SK-MEL-5 (cell line): Measurements from ENCODE around the gene ENAH. TPM values are rescaled to one million over a fixed set of nuclear protein-coding genes. Genes with fewer than 3 reads are reported as not detected.

ENCODE experiments used
- DNase-seq: peaks from one replicate; pipeline ENCODE4 v3.0.0-alpha.2; 2016; ENCODE audit warnings: low read depth, low spot score
- in situ Hi-C: cut with HindIII; loops from 2 replicates; pipeline ENCODE4 v1.10.0; 2016; ENCODE audit warnings: low sequenced_read_pairs, high pct_unique_total_duplicates, low pct_unique_long_range_greater_than_20kb
- total RNA-seq: library from RNA; depleted of rRNA; stranded (reverse); fragments of >200 nt; shearing (Covaris generic); gene quantifications from 2 replicates; pipeline ENCODE4 v1.2.3, GENCODE V29; 2014

The ENAH gene
- total RNA-seq, 1 experiment from 2014 or later: 113 TPM

GRCh38 chr1:225465793-225466517 lies 187.0 kb downstream of the ENAH start:
- in situ Hi-C loops: no loop called here
- no peak for DNase-seq

GRCh38 chr1:225464851-225465792 lies 187.8 kb downstream of the ENAH start:
- in situ Hi-C loops: no loop called here
- peak; percentile 99 for DNase-seq

DNA sequence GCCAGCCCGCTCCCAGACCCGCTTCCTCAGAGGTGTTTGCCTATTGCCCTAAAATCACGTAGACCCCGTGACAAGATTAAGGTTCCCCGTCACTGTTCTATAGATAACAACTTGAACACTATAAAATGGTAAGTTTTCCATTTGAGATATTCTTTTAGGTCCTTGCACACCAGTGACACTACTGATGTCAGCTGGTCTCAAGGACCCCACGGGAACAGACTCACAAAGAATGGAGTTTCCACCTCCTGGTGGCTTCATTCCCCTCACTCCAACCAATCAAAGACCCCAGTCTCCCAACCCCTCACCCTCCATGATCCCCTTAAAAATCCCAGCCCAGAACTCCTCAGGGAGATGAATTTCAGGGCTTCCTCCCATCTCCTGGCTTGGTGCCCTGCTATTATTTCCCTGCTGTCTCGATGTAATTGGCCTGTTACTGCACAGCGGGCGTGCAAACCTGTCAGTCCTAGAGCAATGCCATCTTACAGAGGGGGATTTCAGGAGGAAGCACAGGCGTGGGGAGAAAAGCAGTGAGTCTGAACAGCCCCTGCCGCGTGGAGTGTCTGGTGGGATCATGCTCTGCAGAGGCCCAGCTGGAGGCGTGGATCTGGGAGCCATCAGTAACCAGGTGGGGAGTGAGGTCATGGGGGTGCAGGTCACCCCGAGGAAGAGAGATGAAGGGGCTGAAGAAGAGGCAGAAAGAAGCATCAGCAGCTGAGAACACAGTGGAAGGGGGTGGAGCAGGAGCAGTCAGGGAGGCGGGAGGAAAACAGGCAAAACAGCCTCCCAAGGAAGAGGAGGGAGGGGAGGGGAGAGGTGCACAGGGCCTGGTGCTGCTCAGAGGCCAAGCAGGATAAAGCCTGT lies 190.0 kb downstream of the ENAH start:
- DNase-seq: no peak
- in situ Hi-C loops: no loop called here

- no peak for DNase-seq
- in situ Hi-C loops: no loop called here
Observed at GRCh38 chr1:225462429-225462713, 190.6 kb downstream of the ENAH start.

DNA sequence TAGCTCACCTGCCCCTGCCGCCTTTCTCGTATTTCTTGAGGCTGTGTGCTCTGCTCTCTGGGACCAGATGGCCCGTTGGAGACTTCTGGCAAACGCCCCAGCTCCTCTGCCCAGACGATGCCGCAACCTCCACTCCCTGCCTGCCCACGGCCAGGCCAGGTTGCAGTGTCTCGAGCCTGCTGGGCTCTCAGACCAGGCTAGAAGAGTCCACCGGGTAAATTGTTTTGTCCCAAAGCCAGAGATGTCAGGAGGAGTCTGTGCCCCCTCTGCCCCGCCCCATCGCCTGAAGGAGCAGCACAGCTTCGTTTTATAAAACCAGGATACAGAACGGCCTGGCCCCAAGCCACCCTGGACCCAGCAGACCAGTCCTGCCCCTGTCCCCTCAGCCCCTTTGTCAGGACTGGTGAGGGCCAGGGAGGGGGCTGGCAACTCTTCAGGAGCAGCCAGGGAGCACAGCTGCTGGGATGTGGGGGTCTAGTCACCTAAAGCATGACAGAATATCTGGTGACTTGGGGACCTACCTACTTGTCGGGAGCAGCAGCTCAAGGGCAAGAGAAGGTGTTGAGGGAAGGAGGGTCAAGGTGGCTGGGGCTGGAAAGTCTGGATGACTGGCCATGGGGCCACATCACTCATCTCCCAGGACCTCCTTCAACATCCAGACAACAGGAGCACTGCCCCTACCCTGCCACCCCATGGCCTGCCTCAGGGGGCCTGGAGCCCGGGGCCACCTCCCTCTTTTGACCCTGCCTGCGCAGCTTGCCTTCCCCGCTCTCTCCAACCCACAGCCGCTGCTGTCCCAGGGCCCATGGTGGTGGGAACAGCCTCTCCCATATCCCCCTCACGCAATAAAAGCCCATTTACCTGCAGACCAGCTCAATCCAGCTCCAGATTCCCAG lies 191.1 kb downstream of the ENAH start:
- in situ Hi-C loops: no loop called here
- DNase-seq: no peak

GRCh38 chr1:225460737-225461532 lies 192.0 kb downstream of the ENAH start:
- in situ Hi-C loops: no loop called here
- no peak for DNase-seq

GRCh38 chr1:225460021-225460736 lies 192.7 kb downstream of the ENAH start:
- in situ Hi-C loops: no loop called here
- no peak for DNase-seq

DNA sequence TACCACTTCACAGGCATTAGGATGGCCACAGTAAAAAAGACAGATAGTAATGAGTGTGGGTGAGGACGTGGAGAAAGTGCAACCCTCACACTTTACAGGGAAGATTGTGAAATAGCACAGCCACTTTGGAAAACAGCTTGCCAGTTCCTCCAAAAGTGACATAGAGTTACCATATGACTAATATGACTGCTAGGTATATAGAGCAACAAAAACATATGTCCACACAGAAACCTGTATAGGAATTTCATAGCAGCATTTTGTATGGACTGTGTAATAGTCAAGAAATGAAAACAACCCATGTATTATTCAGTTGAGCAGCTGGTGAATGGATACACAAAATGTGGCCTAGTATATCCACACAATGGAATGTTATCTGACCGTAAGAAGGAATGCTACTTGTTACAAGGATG lies 194.7 kb downstream of the ENAH start:
- in situ Hi-C loops: no loop called here
- DNase-seq: no peak

- DNase-seq: peak; percentile 80
- in situ Hi-C loops: no loop called here
Observed at GRCh38 chr1:225454733-225455132, 198.2 kb downstream of the ENAH start.

GRCh38 chr1:225453797-225454648 lies 198.9 kb downstream of the ENAH start:
- in situ Hi-C loops: no loop called here

GRCh38 chr1:225451840-225452515 lies 200.9 kb downstream of the ENAH start:
- no peak for DNase-seq
- in situ Hi-C loops: no loop called here

More at GRCh38 chr1:225453797-225454648, 198.9 kb downstream of the ENAH start:
- DNase-seq: no peak

DNA sequence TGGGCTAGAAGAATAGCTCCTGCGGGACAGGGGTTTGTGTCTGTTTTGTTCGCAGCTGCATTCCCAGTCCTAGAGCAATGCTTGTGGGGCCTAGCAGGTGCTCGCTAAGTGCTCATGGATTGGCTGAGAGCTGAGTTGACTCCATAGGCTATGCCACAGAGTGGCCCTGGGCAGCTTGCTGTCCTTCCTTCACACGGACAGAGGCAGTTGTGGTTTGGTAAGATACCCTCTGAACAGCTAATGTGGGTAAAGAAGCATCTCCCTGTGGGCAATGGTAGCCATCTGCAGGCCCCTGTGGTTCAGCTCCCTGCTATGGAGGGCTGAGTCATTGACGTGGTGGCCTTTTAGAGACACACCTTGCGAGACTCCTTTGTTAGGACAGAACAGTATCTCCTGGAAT lies 201.6 kb downstream of the ENAH start:
- in situ Hi-C loops: no loop called here
- DNase-seq: no peak

- in situ Hi-C loops: no loop called here
Observed at GRCh38 chr1:225450491-225451191, 202.3 kb downstream of the ENAH start.

DNA sequence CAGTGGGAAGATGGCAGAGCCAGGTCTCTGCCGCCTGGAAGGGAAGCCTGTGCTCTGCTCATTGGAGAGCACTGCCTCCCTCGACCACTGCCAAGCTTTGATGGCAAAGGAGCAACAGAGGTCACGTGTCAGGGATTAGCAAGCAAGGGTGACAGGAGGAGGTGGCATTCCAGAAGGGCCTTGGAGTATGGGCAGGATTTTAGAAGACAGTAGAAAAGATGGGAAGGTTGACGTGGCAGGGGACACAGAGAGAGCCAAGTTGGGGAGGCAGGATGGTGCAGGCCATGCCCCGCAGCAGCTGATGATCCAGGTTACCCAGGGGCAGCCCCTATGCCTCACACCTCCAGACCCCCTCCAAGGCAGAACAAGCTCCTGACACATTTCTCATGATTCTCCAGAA lies 203.1 kb downstream of the ENAH start:
- in situ Hi-C loops: no loop called here
- DNase-seq: no peak

More at GRCh38 chr1:225450491-225451191, 202.3 kb downstream of the ENAH start:
- DNase-seq: no peak
